Osteoblast (primary cell): ENCODE results near the gene PLCD3. TPM values are rescaled to one million over a fixed set of nuclear protein-coding genes. Genes with fewer than 3 reads are reported as not detected.

ENCODE experiments used
- DNase-seq: peaks from one replicate; pipeline ENCODE4 v3.0.0; 2011; ENCODE audit warnings: low spot score, mixed read lengths; ENCODE audit not compliant: insufficient read length; ENCODE audit errors: missing footprints
- H2AFZ ChIP-seq: 2 replicates; pipeline ENCODE4 v1.6.0; 2011; ENCODE audit warnings: mild to moderate bottlenecking, low read length
- H3K27ac ChIP-seq: 2 replicates; pipeline ENCODE4 v1.5.1; 2011; ENCODE audit warnings: mild to moderate bottlenecking, low read depth, low read length, moderate library complexity
- H3K27me3 ChIP-seq: 2 replicates; pipeline ENCODE4 v1.6.0; 2012; ENCODE audit warnings: mild to moderate bottlenecking, control low read depth, inconsistent platforms, low read length, moderate library complexity; ENCODE audit not compliant: insufficient read depth
- H3K36me3 ChIP-seq: 2 replicates; pipeline ENCODE4 v1.5.1; 2011; ENCODE audit warnings: mild to moderate bottlenecking, low read length, control low read depth, moderate library complexity; ENCODE audit not compliant: insufficient read depth
- H3K4me1 ChIP-seq: 2 replicates; pipeline ENCODE4 v1.5.1; 2011; ENCODE audit warnings: mild to moderate bottlenecking, low read length, control low read depth, moderate library complexity; ENCODE audit not compliant: insufficient read depth
- H3K4me2 ChIP-seq: 2 replicates; pipeline ENCODE4 v1.6.0; 2011; ENCODE audit warnings: mild to moderate bottlenecking, low read length; ENCODE audit not compliant: insufficient read depth
- H3K4me3 ChIP-seq: fragments of 200-600 bp; sonication (generic); 3 replicates; pipeline ENCODE4 v1.5.1; 2012; ENCODE audit warnings: mild to moderate bottlenecking, low read length, inconsistent platforms; ENCODE audit not compliant: insufficient read depth
- H3K79me2 ChIP-seq: 2 replicates; pipeline ENCODE4 v1.6.0; 2012; ENCODE audit warnings: mild to moderate bottlenecking, low read length, control low read depth, inconsistent platforms; ENCODE audit not compliant: insufficient read depth
- H3K9me3 ChIP-seq: 2 replicates; pipeline ENCODE4 v1.5.1; 2011; ENCODE audit warnings: low read depth, low read length, control low read depth
- H4K20me1 ChIP-seq: 2 replicates; pipeline ENCODE4 v1.6.0; 2012; ENCODE audit warnings: mild to moderate bottlenecking, low read length, control low read depth; ENCODE audit not compliant: insufficient read depth
- CTCF ChIP-seq: IDR thresholded peaks from 2 replicates; pipeline ENCODE4 v1.5.1; 2011; ENCODE audit warnings: mild to moderate bottlenecking, low read depth, low read length, moderate library complexity; ENCODE audit errors: extremely low read depth
- total RNA-seq: library from RNA; depleted of rRNA; stranded (reverse); fragments of >200 nt; gene quantifications from 2 replicates; pipeline ENCODE4 v1.2.3, GENCODE V29; 2012

PLCD3 gene
- total RNA-seq, 1 donor: 31.5 TPM

- no peak for TF ChIP-seq CTCF
- Histone ChIP-seq H3K27ac (no peak overlapping the region), H3K79me2 (peaks cover 87% of the 10 kb centered on the region), H3K4me3 (no peak overlapping the region), H2AFZ (no peak overlapping the region), H3K36me3 (peaks cover 37% of the 10 kb centered on the region), H3K9me3 (no peaks in the 10 kb centered on the region), H4K20me1 (peaks cover 26% of the 10 kb centered on the region), H3K4me2 (no peak overlapping the region), H3K4me1 (peaks cover 11% of the 10 kb centered on the region), H3K27me3 (no peaks in the 10 kb centered on the region)
- DNase-seq: no peak
Observed at GRCh38 chr17:45070809-45071208, 61.5 kb downstream of the PLCD3 start.

DNA sequence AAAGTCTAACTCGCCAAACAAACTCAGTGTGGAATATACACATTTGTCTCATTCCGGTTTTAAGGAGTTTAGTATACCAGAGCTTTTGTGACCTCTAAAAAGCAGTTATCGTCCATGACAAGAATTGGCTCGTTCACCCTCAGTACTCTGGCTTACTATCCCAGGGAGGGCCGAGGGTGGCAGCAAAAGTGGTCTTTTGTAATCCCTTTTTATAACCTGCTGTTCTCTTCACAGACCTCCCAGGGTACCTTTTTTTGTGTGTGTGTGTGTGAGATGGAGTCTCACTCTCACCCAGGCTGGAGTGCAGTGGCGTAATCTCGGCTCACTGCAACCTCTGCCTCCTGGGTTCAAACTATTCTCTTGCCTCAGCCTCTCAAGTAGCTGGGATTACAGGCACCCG is 62.3 kb downstream of the PLCD3 start:
- Histone ChIP-seq H3K4me3 (no peak overlapping the region), H3K36me3 (peaks cover 38% of the 10 kb centered on the region), H3K4me2 (no peak overlapping the region), H3K27ac (no peak overlapping the region), H3K4me1 (peaks cover 11% of the 10 kb centered on the region), H2AFZ (no peak overlapping the region), H4K20me1 (peaks cover 25% of the 10 kb centered on the region), H3K27me3 (no peaks in the 10 kb centered on the region), H3K9me3 (no peaks in the 10 kb centered on the region), H3K79me2 (peaks cover 89% of the 10 kb centered on the region)
- TF ChIP-seq CTCF: no peak
- DNase-seq: no peak

DNA sequence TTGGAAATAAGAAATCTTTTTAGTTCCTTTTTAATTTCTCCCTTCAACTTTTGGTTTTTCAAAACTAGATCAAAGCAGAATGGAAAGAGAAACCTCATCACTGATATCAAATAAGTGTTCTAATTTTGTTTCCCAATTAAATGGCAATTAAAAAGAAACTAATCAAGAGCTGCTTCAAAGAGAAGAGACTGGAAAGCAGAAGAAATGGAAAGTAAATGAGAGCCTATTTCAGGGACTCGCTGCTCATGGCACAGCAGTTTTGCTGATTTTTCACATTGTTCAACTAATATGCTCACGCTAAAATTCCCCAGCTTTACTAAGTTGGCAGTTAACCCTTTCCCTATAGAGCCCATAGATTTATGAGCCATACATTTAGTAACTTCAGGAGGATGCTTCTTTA is 64.7 kb downstream of the PLCD3 start:
- no peak overlapping the region for H3K4me2 ChIP-seq

DNA sequence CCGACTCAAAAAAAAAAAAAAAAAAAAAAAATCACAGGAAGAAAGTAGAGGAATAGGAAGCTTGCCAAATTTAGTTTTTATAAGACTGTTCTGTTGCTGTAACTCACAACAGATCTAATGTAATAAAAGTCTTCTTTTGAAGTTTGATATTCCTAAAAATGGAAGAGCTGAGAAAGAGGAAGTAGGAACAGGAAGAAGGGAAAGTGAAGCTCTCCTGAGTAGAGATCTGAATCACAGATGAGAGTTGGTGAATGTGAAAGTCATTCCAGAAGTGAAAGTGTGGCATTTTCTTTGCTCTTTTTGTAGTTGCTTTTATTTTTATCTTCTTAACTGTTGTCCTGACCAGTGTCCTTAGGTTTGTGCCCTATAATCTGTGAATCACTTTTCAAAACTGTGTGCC is 69.1 kb downstream of the PLCD3 start:
- no peaks in the 10 kb centered on the region for H3K27me3 ChIP-seq
- peaks cover 13% of the 10 kb centered on the region for H3K36me3 ChIP-seq
- no peak for TF ChIP-seq CTCF
- H3K4me1 ChIP-seq: peaks cover 23% of the 10 kb centered on the region
- peak overlapping the region; percentile 24 for H3K4me2 ChIP-seq
- H3K9me3 ChIP-seq: no peaks in the 10 kb centered on the region
- no peak overlapping the region for H2AFZ ChIP-seq
- H3K27ac ChIP-seq: peak overlapping the region; percentile 53
- DNase-seq: no peak
- peaks cover 87% of the 10 kb centered on the region for H3K79me2 ChIP-seq
- H4K20me1 ChIP-seq: peaks cover 16% of the 10 kb centered on the region
- no peak overlapping the region for H3K4me3 ChIP-seq

More for the DNA sequence above, 64.7 kb downstream of the PLCD3 start:
- H3K9me3 ChIP-seq: no peaks in the 10 kb centered on the region
- H3K4me3 ChIP-seq: no peak overlapping the region
- H3K27ac ChIP-seq: no peak overlapping the region
- peaks cover 6% of the 10 kb centered on the region for H3K4me1 ChIP-seq
- H3K79me2 ChIP-seq: peaks cover 90% of the 10 kb centered on the region
- H3K36me3 ChIP-seq: peaks cover 30% of the 10 kb centered on the region
- peaks cover 18% of the 10 kb centered on the region for H4K20me1 ChIP-seq
- no peak overlapping the region for H2AFZ ChIP-seq
- no peak for TF ChIP-seq CTCF
- DNase-seq: no peak
- no peaks in the 10 kb centered on the region for H3K27me3 ChIP-seq
